ENCODE measurements around the gene ANKRD13D.

DNA sequence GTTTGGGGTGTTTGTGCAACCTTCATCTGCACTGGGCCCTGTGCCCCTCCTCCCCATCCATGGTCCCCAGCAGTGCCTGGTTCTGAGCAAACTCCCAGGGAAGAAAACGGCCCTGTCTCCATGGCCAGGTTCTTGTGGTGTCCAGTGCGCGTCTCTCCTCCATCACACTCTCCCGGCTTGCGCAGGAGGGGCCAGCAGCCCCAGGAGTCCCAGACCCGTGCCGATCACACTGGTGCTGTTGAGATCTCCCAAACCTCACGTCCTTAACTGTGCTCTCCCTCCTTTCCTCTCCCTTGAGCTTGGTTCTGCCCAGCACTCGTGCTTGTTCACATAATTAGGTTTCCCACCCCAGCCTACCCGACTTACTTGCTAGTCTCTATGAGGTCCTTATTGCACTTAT is 33.8 kb upstream of the ANKRD13D start:
- TF ChIP-seq, protein P1, sequence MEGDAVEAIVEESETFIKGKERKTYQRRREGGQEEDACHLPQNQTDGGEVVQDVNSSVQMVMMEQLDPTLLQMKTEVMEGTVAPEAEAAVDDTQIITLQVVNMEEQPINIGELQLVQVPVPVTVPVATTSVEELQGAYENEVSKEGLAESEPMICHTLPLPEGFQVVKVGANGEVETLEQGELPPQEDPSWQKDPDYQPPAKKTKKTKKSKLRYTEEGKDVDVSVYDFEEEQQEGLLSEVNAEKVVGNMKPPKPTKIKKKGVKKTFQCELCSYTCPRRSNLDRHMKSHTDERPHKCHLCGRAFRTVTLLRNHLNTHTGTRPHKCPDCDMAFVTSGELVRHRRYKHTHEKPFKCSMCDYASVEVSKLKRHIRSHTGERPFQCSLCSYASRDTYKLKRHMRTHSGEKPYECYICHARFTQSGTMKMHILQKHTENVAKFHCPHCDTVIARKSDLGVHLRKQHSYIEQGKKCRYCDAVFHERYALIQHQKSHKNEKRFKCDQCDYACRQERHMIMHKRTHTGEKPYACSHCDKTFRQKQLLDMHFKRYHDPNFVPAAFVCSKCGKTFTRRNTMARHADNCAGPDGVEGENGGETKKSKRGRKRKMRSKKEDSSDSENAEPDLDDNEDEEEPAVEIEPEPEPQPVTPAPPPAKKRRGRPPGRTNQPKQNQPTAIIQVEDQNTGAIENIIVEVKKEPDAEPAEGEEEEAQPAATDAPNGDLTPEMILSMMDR (IDR thresholded peaks at IDR 0.05) = no peak
- TF ChIP-seq POLR2A (IDR thresholded peaks at IDR 0.05) = no peak

Data from heart left ventricle (tissue), 13 donors.